ENCODE results near the gene CORO1C.
A peak's percentile ranks its signal among the peaks of the same experiment; 100 is the strongest.
"Not testable (repeated sequence)": the region's sequence is repeated elsewhere in the genome, so short reads cannot be mapped to it uniquely, and the experiment has no call there.

The CORO1C gene

GRCh38 chr12:108731105-108731865 lies at the start of gene CORO1C:
Gene CORO1C (minus strand): TSS chr12:108731518. CDS start chr12:108701318, 30,200 bp downstream.
- peak; percentile 93 to 97 for DNase-seq

- no peak for DNase-seq
Observed at GRCh38 chr12:108779998-108780688, 48.8 kb upstream of the CORO1C start.

DNA sequence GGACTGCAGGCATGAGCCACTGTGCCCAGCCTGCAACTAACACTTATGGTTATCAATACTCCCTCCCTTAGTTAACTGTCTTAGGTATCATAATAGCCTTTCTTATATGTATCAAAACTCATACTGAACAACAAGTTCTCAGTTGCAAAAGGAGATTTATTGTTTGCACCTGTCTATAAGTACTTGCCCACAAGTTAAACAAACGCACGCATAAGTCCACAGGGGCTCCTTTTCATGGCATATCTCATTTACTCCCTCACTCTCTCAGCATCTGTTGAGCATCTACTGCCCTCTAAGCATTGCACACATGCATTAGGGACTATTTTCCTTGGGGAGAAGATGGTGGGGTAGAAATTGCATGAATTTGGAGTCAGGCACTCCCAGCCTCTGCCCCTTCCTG lies 46.7 kb upstream of the CORO1C start:
- DNase-seq = no peak

DNA sequence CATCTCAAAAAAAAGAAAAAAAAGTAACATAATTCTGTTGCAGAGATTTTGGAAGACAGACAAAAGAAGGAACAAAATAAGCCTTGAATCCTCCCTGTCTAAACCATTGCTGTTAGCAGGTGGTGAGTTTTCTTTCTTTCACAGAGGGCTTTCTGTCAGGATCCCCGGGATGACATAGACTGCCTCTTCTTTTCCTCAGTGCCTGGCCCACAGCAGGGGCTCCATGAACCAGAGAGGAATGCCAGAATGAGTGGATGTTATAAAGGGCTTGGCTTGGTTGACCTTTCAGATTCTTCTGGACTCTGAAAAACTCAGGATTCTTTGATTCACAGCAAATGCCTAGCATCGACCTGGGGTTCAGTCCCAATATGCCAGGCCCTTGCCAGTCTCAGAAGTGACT lies 45.8 kb upstream of the CORO1C start:
- no peak for DNase-seq

DNA sequence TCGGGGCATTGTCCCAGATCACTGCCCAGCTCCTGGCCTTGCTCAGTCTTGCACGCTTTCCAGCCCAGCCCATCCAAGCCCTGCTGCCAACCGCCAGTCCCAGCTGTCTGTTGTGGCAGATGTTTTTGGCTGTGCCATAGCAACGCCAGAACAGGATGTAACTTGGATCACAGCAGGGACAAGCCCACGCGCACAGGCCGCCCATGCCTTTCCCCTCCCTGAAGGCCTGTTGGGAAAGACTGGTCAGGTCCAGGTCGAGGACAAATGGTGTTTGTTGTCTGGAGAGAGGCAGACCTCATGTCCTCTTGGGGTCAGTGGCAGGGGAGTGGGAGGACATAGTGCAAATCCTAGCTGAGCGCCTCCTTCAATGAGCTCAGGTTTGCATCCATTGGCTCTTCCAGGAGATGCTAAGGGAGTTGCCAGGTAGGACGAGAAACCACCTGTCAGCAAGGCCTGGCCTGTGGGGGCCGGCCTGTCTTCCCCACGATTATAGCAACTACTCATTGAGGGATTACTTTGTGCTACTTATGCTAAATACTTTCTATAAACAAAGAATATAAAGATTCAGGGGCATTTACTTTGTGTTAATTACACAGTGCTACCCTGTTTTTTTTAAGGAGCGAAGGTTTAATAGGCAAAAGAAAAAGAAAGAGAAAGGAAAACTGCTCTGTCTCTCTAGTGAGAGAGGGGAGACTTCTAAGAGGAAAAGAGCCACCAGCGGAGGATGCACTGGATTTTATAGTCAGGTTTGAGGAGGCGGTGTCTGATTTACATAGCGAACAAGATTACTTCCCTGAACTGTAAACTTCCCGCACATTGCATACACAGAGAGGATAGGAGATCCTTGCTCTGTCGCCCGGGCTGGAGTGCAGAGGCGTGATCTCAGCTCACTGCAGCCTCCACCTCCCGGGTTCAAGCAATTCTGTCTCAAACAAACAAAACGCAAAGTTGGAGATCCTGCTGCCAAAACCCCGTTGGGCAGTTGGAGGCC lies 42.8 kb upstream of the CORO1C start:
- peak in 1 of 2 experiments; percentile 9 for DNase-seq

DNA sequence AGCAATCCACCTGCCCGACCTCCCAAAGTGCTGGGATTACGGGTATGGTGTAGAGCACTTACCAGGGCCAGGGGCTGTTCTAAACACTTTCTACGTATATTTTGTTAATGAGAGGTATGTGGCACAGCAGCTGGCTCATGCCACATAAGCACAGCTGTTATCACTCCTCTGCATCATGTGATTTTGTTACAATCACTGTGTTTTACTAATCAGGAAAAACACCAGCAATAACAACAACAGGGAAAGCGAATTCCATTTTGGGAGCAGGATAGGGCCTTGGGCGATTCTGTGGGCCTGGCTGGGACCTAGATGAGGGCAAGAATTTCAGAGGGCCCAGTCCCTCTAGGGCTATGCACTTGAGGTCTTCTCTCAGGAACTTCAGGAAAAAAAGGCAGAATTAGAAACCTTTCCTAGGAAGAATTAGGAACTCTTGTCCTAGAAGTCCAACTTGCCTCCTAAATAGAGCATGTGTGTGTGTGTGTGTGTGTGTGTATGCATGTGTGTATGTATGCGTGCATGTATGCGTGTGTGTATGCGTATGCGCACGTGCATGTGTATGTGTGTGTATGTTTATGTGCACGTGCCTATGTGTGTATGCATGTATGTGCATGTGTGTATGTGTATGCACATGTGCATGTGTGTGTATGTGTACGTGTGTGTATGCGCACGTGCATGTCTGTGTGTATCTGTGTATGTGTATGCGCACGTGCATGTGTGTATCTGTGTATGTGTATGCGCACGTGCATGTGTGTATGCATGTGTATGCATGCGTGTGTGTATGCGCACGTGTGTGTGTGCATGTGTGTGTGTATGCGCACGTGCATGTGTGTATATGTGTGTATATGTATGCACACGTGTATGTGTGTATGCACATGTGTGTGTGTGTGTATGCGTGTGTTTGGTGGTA lies 41.8 kb upstream of the CORO1C start:
- DNase-seq = no peak

- DNase-seq = no peak
Observed at GRCh38 chr12:108772247-108772646, 40.9 kb upstream of the CORO1C start.

DNA sequence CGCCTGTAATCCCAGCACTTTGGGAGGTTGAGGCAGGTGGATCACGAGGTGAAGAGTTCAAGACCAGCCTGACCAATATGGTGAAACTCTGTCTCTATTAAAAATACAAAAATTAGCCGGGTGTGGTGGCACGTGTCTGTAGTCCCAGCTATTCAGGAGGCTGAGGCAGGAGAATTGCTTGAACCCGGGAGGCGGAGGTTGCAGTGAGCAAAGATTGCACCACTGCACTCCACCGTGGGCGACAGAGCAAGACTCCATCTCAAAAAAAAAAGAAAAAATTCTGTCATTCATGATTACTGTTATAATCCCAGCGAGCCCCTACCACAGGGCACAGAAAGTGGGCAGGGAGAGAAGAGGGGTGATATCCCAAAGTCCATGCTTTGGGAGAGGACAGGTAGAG lies 40.5 kb upstream of the CORO1C start:
- not testable (repeated sequence) for DNase-seq

DNA sequence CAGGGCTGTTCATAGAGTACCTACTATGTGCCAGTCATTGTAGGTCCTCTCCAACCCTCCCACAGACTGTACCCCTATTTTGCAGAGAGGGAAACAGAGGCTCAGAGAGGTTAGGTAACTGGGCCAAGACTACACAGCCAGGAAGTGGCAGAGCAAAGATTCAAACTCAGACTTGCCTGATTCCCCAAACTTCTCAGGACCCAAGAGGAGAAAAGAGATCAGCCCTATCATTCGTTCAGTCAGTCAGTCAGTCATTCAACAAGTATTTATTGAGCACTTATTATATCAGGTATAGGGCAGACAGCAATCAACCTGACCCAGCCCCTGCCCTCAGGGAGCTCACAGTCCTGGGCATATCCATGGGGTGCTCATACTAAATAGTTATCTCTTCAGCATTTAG lies 39.6 kb upstream of the CORO1C start:
- no peak for DNase-seq

GRCh38 chr12:108770269-108770829 lies 39.0 kb upstream of the CORO1C start:
- no peak for DNase-seq

- no peak for DNase-seq
Observed at GRCh38 chr12:108768591-108769500, 37.5 kb upstream of the CORO1C start.

GRCh38 chr12:108766294-108766693 lies 35.0 kb upstream of the CORO1C start:
- DNase-seq = no peak

- no peak for DNase-seq
Observed at GRCh38 chr12:108765289-108765764, 34.0 kb upstream of the CORO1C start.

GRCh38 chr12:108764540-108765288 lies 33.4 kb upstream of the CORO1C start:
- DNase-seq = no peak

GRCh38 chr12:108761226-108761625 lies 29.9 kb upstream of the CORO1C start:
- DNase-seq = no peak

- no peak for DNase-seq
Observed at GRCh38 chr12:108759924-108760323, 28.6 kb upstream of the CORO1C start.

DNA sequence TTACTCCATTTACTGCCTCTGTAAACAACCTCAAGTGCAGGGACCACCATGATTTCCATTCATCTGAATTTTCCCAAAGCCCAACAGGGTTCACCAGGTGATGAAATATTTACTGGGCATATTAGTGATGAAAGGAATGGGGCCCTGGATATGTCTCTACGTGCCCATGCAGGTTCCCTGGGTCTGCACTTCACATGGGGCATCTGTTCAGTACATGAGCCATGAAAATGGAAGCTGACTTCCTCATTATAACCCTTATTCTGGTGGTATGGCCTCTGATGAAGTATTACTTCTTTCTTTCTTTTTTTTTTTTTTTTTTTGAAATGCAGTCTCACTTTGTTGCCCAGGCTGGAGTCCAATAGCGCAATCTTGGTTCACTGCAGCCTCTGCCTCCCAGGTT lies 26.5 kb upstream of the CORO1C start:
- DNase-seq = no peak

DNA sequence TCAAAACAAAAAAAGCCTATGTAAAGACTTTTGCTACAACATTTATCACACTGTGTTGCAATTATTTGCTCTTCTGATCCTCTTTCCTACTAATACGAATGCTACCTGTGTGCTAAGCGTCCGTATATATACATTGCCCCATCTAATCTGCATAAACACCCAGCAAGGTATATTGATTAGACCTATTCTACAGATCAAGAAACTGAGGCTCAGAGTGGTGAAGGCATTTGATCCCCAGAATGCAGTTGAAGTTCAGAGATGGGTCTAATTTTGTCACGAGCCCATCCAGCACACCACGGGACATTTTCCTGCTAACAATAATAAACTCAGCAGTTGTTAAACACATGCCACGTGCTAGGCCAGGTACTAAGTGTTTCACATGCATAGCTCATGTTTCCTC lies 25.1 kb upstream of the CORO1C start:
- DNase-seq = no peak

- no peak for DNase-seq
Observed at GRCh38 chr12:108755481-108755880, 24.2 kb upstream of the CORO1C start.

DNA sequence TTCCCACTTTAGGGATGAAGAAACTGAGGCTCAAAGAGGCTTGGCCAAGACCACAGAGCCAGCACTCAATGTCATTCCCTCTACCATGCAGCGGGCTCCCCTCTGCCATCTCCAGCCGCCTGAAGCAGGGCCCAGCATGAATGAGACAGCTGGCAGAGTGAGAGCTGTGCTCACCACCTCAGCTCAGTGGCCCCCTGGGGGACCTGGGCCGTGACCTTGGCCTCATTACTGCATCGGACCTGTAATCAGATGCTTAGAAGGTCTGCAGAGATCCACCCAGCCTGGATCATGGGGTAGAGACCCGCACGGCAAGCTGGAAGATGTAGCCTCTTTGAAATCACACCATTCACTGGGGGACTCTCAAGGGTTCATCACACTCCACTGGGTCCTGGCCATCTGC lies 22.7 kb upstream of the CORO1C start:
- DNase-seq = no peak
